HTR-8/SVneo (cell line): ENCODE data around the gene CREB1.

Source experiments
- DNase-seq: peaks from one replicate; pipeline ENCODE4 v3.0.0; 2011; ENCODE audit warnings: low spot score, mixed read lengths; ENCODE audit not compliant: insufficient read length
- FAIRE-seq: peaks from 2 replicates; lab custom pipeline; 2011; peaks lifted over from hg19 to GRCh38; lab: Jason Lieb, UNC

Gene CREB1

DNA sequence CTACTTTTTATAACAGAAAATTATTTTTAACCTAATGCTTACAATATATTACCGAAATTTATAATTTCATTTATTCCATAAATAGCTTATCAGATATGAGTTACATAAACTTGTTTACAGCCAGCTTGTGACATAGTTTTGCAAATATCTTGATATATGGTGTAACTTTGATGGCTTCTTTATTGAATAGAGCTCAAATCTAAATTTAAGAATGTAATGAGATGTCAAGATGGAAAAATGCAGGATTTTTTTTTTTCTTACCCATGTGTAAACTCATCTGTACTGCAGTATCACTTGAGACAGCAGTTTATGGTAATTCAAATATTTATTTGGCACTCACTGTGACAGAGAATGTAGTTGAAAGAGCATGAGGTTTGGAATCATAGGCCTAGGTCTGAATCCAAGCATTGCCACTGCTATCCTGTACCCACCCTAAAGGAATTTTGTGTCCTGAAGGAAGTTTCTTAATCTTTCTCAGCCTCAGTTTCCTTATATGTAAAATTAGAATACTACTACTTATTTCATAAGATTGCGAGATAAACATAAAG is 3.8 kb downstream of the CREB1 start:
- FAIRE-seq (no peak), DNase-seq (no peak)

DNA sequence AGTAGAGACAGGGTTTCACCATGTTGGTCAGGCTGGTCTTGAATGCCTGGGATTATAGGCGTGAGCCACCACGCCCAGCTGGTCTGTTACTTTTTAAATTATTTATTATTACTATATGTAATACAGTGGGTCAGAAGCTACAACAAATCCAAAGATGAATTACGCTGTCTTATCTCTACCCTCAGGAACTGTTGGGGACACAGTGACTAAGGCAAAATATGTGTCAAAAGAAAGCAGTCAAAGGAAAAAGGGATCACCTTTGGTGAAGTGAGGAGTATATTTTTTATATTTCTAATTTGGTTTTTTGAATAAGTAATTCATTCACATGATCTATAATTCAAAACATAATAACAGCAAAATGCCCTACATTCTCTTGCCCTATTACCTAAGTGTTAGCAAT is 4.7 kb downstream of the CREB1 start:
- FAIRE-seq = no peak

DNA sequence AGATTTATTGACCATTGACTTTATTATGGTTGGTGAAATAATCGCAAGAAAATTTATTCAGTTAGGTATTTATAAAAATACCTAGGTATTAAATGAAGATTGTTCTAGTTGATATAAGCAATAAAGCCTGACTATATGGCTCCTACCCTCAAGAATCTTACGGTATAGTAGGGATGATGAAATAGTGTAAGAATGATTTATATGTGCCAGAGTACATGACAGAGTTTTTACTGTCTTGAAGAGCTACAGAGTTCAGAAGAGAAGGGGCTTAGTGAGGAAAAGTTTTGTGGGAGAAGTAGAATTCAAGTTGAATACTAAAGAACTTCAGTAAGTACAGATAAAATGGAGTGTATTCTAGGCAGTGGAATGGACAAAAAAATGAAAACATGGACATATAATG is 9.7 kb downstream of the CREB1 start:
- DNase-seq = no peak
- FAIRE-seq = no peak

More for the DNA sequence above, 4.7 kb downstream of the CREB1 start:
- no peak for DNase-seq

DNA sequence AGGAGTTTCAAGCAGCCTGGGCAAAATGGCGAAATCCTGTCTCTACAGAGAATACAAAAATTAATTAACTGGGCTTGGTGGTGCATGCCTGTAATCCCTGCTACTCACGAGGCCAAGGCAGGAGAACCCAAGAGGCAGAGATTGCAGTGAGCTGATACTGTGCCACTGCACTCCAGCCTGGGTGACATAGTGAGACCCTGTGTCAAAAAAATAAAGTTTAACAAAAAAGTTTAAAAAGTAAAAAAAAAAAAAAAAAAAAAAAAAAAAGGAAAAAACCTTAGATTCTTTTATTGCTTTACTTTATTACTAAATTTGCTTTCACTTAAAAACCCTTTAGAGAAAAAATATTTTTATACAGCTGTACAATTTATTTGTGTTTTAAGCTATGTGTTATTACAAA is 10.7 kb downstream of the CREB1 start:
- DNase-seq = no peak
- no peak for FAIRE-seq

DNA sequence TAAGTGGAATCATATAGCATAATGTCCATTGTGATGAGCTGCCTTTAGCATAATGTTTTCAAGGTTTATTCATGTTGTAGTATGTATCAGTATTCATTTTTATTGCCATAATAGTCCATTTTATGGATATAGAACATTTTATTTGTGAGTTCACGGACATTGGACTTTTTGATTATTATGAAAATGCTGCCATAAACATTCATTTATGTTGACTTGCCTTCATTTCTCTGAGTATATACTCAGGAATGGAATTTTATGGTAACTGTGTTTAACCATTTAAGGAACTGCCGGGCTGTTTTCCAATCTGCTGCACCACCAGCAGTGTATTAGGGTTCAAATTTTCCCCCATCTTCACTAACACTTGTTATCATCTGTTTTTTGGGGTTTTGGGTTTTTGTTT is 12.2 kb downstream of the CREB1 start:
- FAIRE-seq (no peak), DNase-seq (no peak)

DNA sequence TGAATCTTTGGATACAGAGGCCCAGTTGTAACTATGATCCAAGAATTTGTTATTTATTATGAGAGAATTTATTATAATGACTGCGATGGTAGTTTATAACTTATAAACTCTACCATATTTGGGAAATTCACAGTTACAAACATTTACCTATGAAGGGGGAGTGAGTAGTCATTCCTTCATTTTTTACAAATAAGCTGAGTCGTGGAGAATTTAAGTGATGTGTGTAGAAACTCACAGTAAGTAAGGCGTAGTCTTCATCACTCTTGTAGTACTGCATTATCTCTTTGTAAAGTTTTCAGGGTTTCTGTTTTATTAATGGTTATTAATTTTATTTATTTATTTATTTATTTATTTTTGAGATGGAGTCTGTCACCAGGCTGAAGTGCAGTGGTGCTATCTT is 13.5 kb downstream of the CREB1 start:
- DNase-seq (no peak), FAIRE-seq (no peak)

DNA sequence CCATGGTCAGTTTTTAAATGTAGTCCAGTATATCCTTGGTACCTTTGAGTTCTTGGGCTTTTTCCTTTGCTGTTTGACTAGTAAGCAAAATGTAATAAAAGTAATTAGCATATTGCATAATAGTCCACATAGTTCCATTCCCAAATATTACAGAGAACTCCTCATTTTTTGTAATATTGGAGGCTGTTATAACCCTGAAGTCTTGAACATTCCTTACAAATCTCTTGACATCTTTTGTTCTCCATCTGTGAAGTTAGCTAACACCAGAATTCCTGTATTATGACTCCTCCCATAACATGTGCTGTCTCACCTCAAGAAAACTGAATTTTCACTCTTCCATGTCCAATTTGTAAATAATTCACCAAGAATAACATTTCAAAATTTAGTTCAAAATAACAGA is 17.1 kb downstream of the CREB1 start:
- DNase-seq (no peak), FAIRE-seq (no peak)

DNA sequence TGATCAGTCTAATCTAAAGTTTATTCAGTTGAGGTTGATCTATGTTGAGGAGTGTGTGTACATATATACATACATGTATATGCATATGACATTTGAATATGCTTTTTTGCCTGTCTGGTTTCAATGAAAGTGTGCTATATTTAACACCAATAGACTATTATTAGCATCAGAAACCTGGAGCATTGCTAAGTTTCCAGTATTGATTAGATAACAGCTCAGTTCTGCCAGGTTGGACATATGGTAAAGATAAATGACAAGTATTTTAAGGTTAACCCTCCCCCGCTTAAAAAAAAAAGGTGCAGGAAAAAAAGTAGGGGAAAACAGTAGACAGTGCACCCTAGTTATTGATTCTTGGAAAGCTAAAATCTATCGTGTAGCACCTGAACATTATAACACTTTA is 19.4 kb downstream of the CREB1 start:
- FAIRE-seq (no peak), DNase-seq (no peak)

DNA sequence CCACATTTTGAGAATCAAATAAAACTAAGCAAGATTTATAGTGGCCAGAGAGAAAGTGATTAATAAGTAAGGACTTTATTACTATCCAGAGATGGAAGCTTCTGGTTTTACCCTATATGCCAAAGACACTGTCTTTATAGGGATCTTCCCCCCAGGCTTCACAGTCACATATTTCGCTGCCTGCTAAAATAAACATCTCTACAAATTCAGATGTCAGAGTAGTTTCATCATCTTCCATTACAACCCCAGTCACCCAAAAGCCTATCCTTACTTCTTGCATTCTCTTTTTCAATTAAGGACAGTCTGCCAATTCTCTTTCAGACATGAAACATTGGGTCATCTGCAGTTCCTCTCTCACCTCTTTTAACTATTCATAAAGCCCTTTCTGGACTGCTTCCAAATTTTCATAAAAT is 28.3 kb downstream of the CREB1 start:
- no peak for FAIRE-seq
- peak; percentile 34 for DNase-seq

DNA sequence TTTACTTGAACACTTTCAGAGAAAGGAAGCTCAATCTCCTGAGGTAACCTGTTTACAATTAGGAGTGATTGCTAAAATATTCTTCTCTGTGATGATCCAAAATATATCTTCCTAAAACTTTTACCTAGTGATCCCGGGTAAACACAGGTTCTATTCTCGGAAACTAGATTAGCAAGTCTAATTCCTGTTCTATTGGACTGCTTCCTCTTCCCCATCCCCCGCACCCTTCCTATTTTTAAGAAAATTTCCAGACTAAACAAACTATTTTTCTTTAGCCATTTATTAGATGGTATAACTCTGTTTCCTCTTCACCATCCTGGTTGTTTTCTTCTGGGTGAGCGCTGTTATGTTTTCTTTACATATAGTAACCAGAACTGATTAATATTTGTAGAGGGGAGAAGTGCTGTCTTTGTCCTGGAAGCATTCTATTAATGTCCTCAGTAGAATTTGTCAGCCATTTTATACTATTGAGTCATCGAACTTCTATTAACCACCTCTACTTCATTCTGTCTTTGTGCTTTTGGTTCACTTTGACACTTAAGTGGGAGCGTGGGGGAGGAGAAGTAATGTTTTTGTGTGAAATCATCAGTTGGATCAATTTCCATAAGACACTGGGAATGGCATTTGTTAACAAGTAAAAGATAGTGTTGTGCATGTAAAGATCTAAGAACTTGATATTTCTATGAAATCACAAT is 31.8 kb downstream of the CREB1 start:
- FAIRE-seq (no peak), DNase-seq (no peak)

DNA sequence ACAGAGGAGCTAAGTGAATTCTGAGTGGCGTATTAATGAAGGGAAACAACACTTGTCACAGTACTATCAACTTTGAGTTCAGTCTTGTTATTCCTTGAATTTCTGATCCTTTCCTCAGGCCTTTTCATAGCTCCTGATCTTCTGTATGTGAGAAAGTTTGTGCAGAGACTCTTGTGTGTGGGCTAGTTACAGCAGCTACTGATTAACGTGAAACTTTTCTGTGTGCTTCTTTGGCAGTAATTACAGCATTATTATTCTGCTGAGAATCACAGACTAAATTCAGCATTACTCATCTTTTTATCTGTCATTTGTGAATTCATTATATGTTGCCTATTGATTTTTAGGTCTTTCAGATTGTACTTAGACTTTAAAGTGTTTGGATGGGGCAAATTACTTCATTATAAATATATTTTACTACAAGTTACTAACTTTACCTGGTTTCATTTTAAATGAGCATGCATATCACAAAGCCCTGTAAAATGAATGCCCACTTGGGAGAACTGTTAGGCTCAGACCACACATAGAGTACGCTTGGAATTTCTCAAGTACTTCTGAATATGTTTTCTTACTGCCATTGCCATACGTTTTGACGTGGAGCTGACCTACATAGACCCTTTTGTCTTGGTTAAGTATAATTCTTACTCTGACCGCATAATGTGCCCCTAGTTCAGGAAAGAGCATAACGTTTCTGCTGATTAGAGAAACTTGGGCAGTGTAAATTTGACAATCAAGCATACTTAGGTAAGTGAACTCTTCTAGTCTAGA is 36.2 kb downstream of the CREB1 start:
- no peak for FAIRE-seq

DNA sequence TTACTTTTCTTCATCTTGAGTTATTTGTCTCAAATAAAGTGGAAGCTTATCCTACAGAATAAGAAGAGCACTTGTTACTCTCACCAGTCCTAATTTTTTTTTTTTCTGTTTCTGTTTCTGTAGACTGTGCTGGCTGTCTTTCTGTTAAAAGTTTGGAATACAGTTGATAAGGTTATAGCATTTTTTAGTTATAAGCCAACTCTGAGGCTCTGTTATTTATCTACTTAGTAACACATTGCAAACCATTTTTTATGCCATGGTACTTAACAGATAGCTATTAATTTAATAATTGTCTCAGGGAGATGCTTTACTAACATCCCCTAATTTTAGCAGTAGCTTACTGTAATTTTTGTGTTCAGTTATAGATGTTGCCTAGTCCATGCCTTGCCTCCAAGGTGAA is 37.9 kb downstream of the CREB1 start:
- DNase-seq (no peak), FAIRE-seq (no peak)

More for the DNA sequence above, 36.2 kb downstream of the CREB1 start:
- DNase-seq = no peak

DNA sequence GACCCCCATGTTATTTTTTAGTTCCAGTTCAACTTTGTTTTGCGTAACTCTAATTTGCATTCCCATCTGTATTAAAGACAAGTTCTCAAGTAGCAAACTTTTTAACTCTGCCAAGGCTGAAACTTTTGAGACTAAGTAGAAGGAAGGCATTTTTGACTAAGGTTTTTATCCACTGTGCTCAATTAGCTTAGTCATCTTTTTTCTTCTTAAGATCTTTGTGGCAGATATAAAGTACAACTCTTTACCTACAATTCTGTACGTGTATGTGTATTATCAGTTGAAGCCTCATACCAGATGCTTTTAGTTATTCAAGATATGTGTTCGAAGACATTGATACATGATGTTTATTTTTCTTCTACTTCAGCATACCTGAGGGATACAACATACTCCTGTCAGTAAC is 41.6 kb downstream of the CREB1 start:
- DNase-seq = no peak
- no peak for FAIRE-seq

DNA sequence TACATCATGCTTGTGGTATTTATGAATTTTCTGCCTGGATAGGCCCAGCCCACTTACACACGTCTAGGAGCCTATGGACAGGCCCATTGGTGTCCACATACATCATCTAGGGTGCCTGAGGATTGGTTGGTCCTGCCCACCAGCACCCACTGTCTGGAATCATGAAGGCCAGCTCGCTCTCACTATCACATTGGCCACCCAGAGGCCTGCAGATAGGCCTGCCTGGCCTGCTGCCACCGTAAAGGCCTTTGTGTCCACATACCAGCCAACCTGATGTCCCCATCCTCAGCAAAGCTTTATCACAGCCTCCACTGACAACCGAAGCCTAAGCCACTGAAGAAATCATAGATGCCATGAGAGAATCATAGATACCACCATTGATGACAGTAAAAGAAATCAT is 55.2 kb downstream of the CREB1 start:
- FAIRE-seq = no peak
- no peak for DNase-seq

DNA sequence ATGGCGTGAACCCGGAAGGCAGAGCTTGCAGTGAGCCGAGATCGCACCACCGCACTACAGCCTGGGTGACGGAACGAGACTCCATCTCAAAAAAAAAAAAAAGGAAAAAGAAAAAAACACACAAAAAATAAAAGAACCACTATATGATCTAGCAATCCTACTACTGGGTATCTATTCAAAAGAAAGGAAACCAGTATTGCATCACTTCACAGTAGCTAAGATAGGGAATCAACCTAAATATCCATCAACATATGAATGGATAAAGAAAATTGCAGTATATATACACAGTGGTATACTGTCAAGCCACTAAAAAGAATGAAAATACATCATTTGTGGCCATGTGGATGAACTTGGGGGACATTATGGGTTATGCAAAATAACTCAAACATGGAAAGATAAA is 57.5 kb downstream of the CREB1 start:
- DNase-seq = no peak
- no peak for FAIRE-seq

DNA sequence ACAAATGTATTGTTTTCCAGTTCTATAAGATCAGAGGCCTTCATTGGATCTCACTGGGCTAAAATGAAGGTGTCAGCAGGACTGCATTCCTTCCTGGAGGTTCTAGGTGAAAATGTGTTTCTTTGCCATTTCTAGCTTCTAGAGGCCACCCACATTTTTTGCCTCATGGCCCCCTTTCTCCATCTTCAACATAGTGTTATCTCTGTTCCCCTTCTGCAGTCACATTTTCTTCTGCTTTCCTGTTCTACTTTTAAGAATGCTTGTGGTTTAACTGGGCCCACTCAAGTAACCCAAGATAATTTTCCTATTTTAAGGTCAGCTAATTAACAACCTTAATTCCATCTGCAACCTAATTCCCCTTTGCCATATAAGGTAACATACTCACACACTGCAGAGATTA is 59.4 kb downstream of the CREB1 start:
- FAIRE-seq = no peak
- DNase-seq = no peak

DNA sequence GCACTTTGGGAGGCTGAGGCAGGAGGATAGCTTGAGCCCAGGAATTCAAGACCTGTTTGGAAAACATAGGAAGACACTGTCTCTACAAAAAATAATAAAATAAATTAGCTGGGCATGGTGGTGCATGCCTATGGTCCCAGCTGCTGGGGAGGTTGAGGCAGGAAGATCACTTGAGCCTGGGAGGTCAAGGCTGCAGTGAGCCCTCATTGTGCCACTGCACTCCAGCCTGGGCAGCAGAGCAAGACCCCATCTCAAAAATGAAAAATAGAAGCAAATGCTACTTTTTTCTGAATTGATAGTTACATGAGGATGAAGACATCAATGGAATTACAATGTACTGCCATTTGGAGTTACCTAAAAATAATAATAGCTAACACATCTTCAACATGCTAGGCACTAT is 63.5 kb downstream of the CREB1 start:
- DNase-seq (no peak), FAIRE-seq (no peak)

DNA sequence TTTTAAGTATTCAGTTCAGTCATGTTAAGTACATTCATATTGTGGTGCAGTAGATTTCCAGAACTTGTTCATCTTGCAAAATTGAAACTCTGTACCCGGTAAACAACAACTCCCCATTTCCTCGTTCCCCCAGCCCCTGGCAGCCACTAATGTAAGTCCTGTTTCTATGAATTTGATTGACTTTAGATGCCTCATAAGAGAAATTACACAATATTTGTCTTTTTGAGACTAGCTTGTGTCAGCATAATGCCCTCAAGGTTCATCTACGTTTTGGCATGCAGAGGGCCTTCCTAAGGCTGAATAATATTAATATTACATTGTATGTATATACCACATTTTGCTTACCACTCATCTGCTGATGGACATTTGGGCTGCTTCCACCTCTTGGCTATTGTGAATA is 64.5 kb downstream of the CREB1 start:
- no peak for DNase-seq
- no peak for FAIRE-seq

DNA sequence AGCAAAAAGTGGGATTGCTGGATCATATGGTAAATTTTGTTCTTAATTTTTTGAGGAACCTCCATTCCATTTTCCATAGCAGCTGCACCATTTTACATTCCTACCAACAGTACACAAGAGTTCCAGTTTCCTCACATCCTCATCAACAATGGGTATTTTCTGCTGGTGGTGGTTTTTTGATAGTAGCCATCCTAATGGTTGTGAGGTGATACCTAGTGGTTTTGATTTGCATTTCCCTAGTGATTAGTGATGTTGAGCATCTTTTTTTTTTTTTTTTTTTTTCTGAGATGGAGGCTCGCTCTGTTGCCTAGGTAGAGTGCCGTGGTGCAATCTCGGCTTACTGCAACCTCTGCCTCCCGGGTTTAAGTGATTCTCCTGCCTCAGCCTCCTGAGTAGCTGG is 65.0 kb downstream of the CREB1 start:
- FAIRE-seq (no peak), DNase-seq (no peak)

DNA sequence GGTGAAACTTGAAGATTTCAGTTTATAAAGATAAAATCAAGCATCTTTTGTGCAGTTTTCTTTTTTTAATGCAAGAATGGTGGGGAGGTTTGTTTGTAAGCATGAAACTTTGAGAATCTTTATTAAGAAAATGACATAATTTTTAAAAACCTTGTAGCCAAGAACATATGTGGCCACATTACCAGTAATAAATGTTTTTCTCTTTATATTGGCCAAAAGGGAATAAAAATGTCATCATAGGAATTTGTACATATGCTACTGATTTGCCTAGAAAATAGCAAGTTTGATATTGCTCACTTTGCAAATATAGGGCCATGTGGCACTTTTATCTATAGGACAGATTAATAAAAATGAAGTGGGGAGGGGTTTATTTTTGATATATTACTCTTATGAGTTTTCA is 69.9 kb downstream of the CREB1 start:
- no peak for FAIRE-seq

DNA sequence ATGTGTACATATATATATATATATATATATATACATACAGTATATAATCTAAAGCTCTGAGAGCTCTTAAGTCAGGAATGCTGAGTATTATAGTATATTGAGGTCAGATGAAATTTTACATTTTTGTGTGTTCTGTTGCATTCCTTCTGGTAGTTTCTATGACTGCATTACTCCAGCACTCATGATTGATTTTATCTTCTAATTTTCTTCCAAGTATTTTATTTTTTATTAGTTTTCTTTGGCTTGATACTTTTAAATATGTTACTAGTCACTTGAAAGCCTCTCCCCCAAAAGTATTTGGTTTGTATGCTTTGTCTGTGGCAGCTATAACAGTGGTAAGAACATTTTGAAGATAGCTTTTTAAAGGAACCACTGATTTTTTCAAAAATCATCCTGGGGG is 70.5 kb downstream of the CREB1 start:
- FAIRE-seq = no peak

More for the DNA sequence above, 69.9 kb downstream of the CREB1 start:
- no peak for DNase-seq

DNA sequence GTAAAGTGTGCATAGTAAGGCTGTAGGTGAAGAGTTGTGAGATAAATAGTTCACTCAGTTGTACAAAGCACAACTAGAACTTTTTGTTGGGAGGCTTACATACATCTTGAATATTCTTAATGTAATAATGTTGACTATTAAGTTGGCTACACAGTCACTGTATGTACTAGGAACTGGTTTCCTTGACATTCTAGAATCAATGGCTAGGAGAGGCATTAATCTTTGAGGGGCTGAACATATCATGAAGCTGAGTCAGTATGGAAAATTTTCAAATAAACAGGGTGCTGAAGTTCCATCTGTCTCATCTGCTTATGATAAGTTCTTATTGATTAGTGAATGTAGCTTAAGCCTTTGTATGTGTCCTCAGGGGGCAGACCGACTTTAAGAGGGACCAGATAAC is 72.0 kb downstream of the CREB1 start:
- FAIRE-seq (no peak), DNase-seq (no peak)

More for the DNA sequence above, 70.5 kb downstream of the CREB1 start:
- no peak for DNase-seq
